SK-N-MC (cell line): ENCODE measurements around the gene SZT2.

Source experiments
- FOXP2 ChIP-seq: optimal IDR thresholded peaks from 2 replicates; pipeline ENCODE3; 2011; ENCODE audit warnings: mild to moderate bottlenecking, moderate library complexity; ENCODE audit not compliant: insufficient read depth; ENCODE audit errors: extremely low read length, control extremely low read depth
- POLR2AphosphoS5 ChIP-seq: IDR thresholded peaks from 2 replicates; pipeline ENCODE4 v1.6.1; 2012; ENCODE audit warnings: mild to moderate bottlenecking, low read depth, low read length, borderline replicate concordance

DNA sequence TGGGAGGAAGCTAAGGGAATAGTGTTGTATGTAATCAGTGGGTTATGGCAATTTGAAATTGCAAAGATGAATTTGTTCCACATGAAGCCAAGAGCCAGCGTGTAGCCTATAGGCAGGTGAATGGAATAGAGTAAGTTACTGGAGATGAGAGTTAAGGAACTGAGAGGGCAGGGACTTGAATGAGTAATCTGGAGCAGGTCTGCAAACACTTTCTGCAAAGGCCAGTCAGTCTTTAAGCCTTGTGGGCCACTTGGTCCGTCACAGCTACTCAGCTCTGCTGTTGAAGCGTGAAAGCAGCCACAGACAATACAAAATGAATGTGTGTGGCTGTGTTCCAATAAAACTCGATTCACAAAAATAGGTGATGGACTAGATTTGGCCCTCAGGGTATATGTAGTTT lies 29.2 kb downstream of the SZT2 start:
- TF ChIP-seq FOXP2 (no peak), POLR2AphosphoS5 (no peak)
